ENCODE data around the gene FAF1.

The FAF1 gene

GRCh38 chr1:50497007-50497406, 463.1 kb downstream of the FAF1 start:
- H3K27ac Mint-ChIP-seq = no peak overlapping the region
- H3K36me3 Mint-ChIP-seq = peaks cover 43% of the 10 kb centered on the region
- H3K27me3 Mint-ChIP-seq = no peaks in the 10 kb centered on the region
- H3K4me1 Mint-ChIP-seq (ENCODE audit: low read depth) = no peaks in the 10 kb centered on the region
- peaks cover 3% of the 10 kb centered on the region for H3K9me3 Mint-ChIP-seq (ENCODE audit: low read depth)
- no peak overlapping the region for H3K4me3 Mint-ChIP-seq

GRCh38 chr1:50493710-50494109, 466.4 kb downstream of the FAF1 start:
- Mint-ChIP-seq H3K36me3 (peaks cover 47% of the 10 kb centered on the region), H3K27ac (no peak overlapping the region), H3K4me3 (no peak overlapping the region), H3K27me3 (no peaks in the 10 kb centered on the region), H3K4me1 (ENCODE audit: low read depth) (peaks cover 8% of the 10 kb centered on the region), H3K9me3 (ENCODE audit: low read depth) (peaks cover 3% of the 10 kb centered on the region)

GRCh38 chr1:50492142-50492541, 467.9 kb downstream of the FAF1 start:
- Mint-ChIP-seq H3K36me3 (peaks cover 48% of the 10 kb centered on the region), H3K4me3 (no peak overlapping the region), H3K9me3 (ENCODE audit: low read depth) (peaks cover 3% of the 10 kb centered on the region), H3K27me3 (no peaks in the 10 kb centered on the region), H3K27ac (no peak overlapping the region), H3K4me1 (ENCODE audit: low read depth) (peaks cover 8% of the 10 kb centered on the region)

- peak overlapping the region; percentile 81 for H3K27ac Mint-ChIP-seq
- peaks cover 1% of the 10 kb centered on the region for H3K9me3 Mint-ChIP-seq (ENCODE audit: low read depth)
- H3K36me3 Mint-ChIP-seq = peaks cover 46% of the 10 kb centered on the region
- H3K4me3 Mint-ChIP-seq = no peak overlapping the region
- no peaks in the 10 kb centered on the region for H3K27me3 Mint-ChIP-seq
- H3K4me1 Mint-ChIP-seq (ENCODE audit: low read depth) = peaks cover 8% of the 10 kb centered on the region
Measured at GRCh38 chr1:50491142-50491541, 468.9 kb downstream of the FAF1 start.

GRCh38 chr1:50490640-50491039, 469.4 kb downstream of the FAF1 start:
- Mint-ChIP-seq H3K27ac (peak overlapping the region; percentile 81), H3K36me3 (peaks cover 47% of the 10 kb centered on the region), H3K4me3 (no peak overlapping the region), H3K27me3 (no peaks in the 10 kb centered on the region), H3K9me3 (ENCODE audit: low read depth) (no peaks in the 10 kb centered on the region), H3K4me1 (ENCODE audit: low read depth) (peaks cover 8% of the 10 kb centered on the region)

GRCh38 chr1:50488876-50489275, 471.2 kb downstream of the FAF1 start:
- Mint-ChIP-seq H3K4me3 (no peak overlapping the region), H3K4me1 (ENCODE audit: low read depth) (peaks cover 8% of the 10 kb centered on the region), H3K27me3 (no peaks in the 10 kb centered on the region), H3K36me3 (peaks cover 44% of the 10 kb centered on the region), H3K9me3 (ENCODE audit: low read depth) (no peaks in the 10 kb centered on the region), H3K27ac (no peak overlapping the region)

GRCh38 chr1:50488356-50488755, 471.7 kb downstream of the FAF1 start:
- no peak overlapping the region for H3K27ac Mint-ChIP-seq
- H3K4me1 Mint-ChIP-seq (ENCODE audit: low read depth) = peaks cover 8% of the 10 kb centered on the region
- no peaks in the 10 kb centered on the region for H3K9me3 Mint-ChIP-seq (ENCODE audit: low read depth)
- H3K4me3 Mint-ChIP-seq = no peak overlapping the region
- peaks cover 46% of the 10 kb centered on the region for H3K36me3 Mint-ChIP-seq
- H3K27me3 Mint-ChIP-seq = no peaks in the 10 kb centered on the region

GRCh38 chr1:50487725-50488124, 472.3 kb downstream of the FAF1 start:
- Mint-ChIP-seq H3K36me3 (peaks cover 46% of the 10 kb centered on the region), H3K4me1 (ENCODE audit: low read depth) (peaks cover 8% of the 10 kb centered on the region), H3K27me3 (no peaks in the 10 kb centered on the region), H3K27ac (no peak overlapping the region), H3K4me3 (no peak overlapping the region), H3K9me3 (ENCODE audit: low read depth) (no peaks in the 10 kb centered on the region)

- Mint-ChIP-seq H3K4me1 (ENCODE audit: low read depth) (no peaks in the 10 kb centered on the region), H3K27me3 (no peaks in the 10 kb centered on the region), H3K36me3 (peaks cover 27% of the 10 kb centered on the region), H3K9me3 (ENCODE audit: low read depth) (no peaks in the 10 kb centered on the region), H3K4me3 (no peak overlapping the region), H3K27ac (no peak overlapping the region)
Measured at GRCh38 chr1:50481142-50481736, 478.8 kb downstream of the FAF1 start.

GRCh38 chr1:50476800-50477199, 483.3 kb downstream of the FAF1 start:
- Mint-ChIP-seq H3K4me3 (no peak overlapping the region), H3K36me3 (peaks cover 26% of the 10 kb centered on the region), H3K27me3 (no peaks in the 10 kb centered on the region), H3K4me1 (ENCODE audit: low read depth) (no peaks in the 10 kb centered on the region), H3K9me3 (ENCODE audit: low read depth) (no peaks in the 10 kb centered on the region), H3K27ac (no peak overlapping the region)

- H3K4me1 Mint-ChIP-seq (ENCODE audit: low read depth) = no peaks in the 10 kb centered on the region
- H3K9me3 Mint-ChIP-seq (ENCODE audit: low read depth) = no peaks in the 10 kb centered on the region
- no peak overlapping the region for H3K4me3 Mint-ChIP-seq
- H3K36me3 Mint-ChIP-seq = peaks cover 25% of the 10 kb centered on the region
- H3K27ac Mint-ChIP-seq = no peak overlapping the region
- no peaks in the 10 kb centered on the region for H3K27me3 Mint-ChIP-seq
Measured at GRCh38 chr1:50474859-50475809, 484.9 kb downstream of the FAF1 start.

GRCh38 chr1:50473513-50473912, 486.6 kb downstream of the FAF1 start:
- Mint-ChIP-seq H3K4me3 (no peak overlapping the region), H3K4me1 (ENCODE audit: low read depth) (no peaks in the 10 kb centered on the region), H3K27me3 (no peaks in the 10 kb centered on the region), H3K27ac (no peak overlapping the region), H3K36me3 (peaks cover 24% of the 10 kb centered on the region), H3K9me3 (ENCODE audit: low read depth) (no peaks in the 10 kb centered on the region)

GRCh38 chr1:50471967-50472366, 488.1 kb downstream of the FAF1 start:
- Mint-ChIP-seq H3K4me1 (ENCODE audit: low read depth) (no peaks in the 10 kb centered on the region), H3K36me3 (peaks cover 25% of the 10 kb centered on the region), H3K27ac (no peak overlapping the region)

GRCh38 chr1:50462964-50463363, 497.1 kb downstream of the FAF1 start:
- no peaks in the 10 kb centered on the region for H3K27me3 Mint-ChIP-seq
- H3K4me3 Mint-ChIP-seq = no peak overlapping the region
- peaks cover 17% of the 10 kb centered on the region for H3K36me3 Mint-ChIP-seq
- no peaks in the 10 kb centered on the region for H3K9me3 Mint-ChIP-seq (ENCODE audit: low read depth)
- H3K4me1 Mint-ChIP-seq (ENCODE audit: low read depth) = no peaks in the 10 kb centered on the region
- H3K27ac Mint-ChIP-seq = no peak overlapping the region

More at GRCh38 chr1:50471967-50472366, 488.1 kb downstream of the FAF1 start:
- no peak overlapping the region for H3K4me3 Mint-ChIP-seq
- no peaks in the 10 kb centered on the region for H3K27me3 Mint-ChIP-seq
- no peaks in the 10 kb centered on the region for H3K9me3 Mint-ChIP-seq (ENCODE audit: low read depth)

- Mint-ChIP-seq H3K27me3 (no peaks in the 10 kb centered on the region), H3K27ac (no peak overlapping the region), H3K4me1 (ENCODE audit: low read depth) (peaks cover 12% of the 10 kb centered on the region), H3K36me3 (peaks cover 12% of the 10 kb centered on the region), H3K9me3 (ENCODE audit: low read depth) (no peaks in the 10 kb centered on the region), H3K4me3 (no peak overlapping the region)
Measured at GRCh38 chr1:50458507-50458906, 501.6 kb downstream of the FAF1 start.
